WI38 (cell line): ENCODE measurements around the gene GPN2.

ENCODE experiments used
- H3K4me3 ChIP-seq: 2 replicates; pipeline ENCODE4 v1.5.1; 2011; ENCODE audit warnings: low read depth, mild to moderate bottlenecking, control low read depth, low read length
- TF ChIP-seq, protein P1 (sequence below): IDR thresholded peaks from 2 replicates; pipeline ENCODE4 v1.5.1; 2012; ENCODE audit warnings: low read depth, mild to moderate bottlenecking, control low read depth, low read length

Gene GPN2

DNA sequence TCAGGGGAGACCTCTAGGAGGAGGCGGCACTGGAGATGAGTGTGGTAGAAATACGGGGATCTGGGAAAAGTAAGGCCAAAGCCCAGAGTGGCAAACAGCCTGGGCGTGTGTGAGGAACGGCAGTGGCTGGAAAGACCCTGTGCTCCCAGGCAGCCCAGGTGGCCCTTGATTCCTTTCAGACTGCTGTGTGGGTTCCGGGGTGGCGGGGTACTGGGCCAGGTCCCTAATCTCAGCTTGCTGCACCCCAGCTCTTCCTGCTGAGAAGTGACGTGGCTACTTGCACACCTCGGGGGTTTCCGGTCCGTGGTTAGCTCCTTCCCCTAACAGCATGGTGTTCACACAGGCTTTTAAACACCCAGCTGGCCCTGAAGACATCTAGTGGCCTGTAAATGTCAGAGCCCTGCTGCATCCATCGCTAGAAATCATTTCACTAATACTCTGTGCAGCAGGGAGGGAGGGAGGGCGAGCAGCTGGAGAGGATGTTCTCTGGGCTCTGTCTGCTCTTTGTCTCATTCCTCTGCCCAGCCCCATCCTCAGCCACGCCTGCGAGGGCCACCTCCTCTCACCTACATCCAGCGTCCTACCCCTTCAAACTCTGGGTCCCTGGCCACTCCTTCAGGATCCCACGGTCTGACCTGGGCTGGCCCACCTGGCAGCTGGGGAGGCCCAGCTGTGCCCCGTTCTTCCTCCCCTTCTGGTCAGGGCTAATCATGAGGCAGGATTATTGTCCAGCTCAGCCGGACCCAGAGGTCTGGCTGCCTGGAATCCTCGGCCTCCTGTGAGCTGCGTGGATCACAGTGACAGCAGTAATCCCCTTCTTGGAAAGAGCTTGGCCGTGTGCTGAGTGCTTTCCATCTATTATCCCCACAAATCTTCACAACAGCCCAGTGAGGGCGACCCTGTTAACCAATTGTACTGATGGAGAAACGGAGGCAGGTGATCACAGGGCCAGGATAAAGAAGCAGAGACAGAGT, 56.4 kb downstream of the GPN2 start:
- H3K4me3 ChIP-seq, result no peak overlapping the region

DNA sequence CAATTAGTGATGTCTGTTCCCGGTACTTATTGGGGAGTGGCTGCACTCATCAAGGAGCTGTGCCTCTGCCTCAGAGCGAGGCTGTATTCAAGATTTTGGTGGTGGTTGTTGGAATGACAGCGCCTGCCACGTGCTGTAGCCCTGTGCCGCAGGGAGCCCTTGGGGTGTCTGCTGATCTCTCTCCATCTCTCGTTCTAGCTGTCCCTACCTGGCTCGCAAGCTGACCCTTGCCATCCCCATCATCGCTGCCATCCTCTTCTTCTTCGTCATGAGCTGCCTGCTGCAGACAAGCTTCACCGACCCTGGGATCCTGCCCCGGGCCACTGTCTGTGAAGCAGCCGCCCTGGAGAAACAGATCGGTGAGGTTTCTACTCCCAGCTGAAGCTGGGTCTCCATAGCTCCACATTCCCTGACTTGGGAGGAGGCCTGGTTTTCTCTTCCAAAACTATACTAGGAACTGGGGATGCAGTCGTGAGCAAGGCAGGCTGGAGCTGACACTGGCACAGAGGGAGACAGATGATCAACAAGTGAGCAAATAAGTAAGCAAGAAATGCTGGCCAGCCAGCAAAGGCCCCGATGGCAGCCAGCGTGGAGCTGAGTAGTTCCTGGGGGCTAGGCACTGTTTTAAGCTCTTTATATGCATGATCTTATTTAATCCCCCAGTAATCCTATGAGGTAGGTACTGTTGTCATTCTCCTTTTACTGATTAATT, 57.7 kb downstream of the GPN2 start:
- TF ChIP-seq, protein P1, sequence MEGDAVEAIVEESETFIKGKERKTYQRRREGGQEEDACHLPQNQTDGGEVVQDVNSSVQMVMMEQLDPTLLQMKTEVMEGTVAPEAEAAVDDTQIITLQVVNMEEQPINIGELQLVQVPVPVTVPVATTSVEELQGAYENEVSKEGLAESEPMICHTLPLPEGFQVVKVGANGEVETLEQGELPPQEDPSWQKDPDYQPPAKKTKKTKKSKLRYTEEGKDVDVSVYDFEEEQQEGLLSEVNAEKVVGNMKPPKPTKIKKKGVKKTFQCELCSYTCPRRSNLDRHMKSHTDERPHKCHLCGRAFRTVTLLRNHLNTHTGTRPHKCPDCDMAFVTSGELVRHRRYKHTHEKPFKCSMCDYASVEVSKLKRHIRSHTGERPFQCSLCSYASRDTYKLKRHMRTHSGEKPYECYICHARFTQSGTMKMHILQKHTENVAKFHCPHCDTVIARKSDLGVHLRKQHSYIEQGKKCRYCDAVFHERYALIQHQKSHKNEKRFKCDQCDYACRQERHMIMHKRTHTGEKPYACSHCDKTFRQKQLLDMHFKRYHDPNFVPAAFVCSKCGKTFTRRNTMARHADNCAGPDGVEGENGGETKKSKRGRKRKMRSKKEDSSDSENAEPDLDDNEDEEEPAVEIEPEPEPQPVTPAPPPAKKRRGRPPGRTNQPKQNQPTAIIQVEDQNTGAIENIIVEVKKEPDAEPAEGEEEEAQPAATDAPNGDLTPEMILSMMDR, result no peak
- H3K4me3 ChIP-seq, result no peak overlapping the region

More for the DNA sequence above, 56.4 kb downstream of the GPN2 start:
- TF ChIP-seq, protein P1, result no peak

DNA sequence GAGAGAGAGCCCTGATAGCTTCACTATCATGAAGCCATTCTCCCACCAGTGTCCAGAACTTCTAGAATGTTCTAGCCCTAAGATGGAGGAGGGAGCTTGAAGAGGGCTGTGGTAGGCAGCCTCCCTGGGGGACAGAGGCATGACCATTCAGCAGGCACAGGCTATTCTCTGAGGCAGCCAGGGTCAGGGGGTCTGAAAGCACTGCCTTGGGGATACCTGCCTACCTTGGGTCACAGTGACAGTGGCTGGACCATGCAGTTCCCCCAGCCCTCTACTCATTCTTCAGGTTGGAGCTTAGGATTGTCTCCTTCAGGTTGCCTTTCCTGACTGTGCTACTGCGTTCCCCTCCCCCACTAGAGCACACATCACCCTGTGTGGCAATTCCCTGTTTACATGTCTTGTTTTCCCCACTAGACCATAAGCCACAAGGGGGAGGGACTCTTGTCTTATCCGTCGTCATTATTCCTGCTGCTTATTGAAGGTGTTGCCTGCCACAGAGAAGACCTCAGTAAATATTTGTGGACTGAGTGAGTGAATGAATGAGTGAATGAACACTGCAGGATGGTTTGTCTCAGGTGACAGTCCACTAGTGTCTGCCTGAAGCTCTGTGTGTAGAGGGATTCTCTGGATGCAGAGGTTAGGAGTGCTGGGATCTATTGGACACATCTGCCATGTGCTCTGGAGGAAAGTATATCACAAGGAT, 58.4 kb downstream of the GPN2 start:
- H3K4me3 ChIP-seq, result no peak overlapping the region
- TF ChIP-seq, protein P1, result no peak

DNA sequence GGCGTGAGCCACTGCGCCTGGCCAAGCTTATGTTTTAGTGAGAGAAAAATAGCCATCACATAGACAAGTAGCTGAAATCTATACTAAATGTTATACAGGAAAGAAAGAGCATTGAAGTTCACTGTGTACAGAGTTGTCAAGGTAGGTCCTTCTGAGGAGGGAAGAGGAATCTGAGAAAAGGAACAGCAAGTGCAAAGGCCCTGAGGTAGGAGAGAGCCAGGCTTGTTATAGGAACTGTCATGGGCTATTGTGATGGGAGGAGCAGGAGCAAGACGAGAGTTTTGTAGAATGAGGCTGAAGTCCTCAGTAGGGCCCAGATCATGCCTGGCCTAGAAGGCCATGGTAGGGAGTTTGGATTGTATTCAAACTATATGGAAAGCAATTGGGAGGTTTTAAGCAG, 59.0 kb downstream of the GPN2 start:
- TF ChIP-seq, protein P1, result no peak
- H3K4me3 ChIP-seq, result no peak overlapping the region

DNA sequence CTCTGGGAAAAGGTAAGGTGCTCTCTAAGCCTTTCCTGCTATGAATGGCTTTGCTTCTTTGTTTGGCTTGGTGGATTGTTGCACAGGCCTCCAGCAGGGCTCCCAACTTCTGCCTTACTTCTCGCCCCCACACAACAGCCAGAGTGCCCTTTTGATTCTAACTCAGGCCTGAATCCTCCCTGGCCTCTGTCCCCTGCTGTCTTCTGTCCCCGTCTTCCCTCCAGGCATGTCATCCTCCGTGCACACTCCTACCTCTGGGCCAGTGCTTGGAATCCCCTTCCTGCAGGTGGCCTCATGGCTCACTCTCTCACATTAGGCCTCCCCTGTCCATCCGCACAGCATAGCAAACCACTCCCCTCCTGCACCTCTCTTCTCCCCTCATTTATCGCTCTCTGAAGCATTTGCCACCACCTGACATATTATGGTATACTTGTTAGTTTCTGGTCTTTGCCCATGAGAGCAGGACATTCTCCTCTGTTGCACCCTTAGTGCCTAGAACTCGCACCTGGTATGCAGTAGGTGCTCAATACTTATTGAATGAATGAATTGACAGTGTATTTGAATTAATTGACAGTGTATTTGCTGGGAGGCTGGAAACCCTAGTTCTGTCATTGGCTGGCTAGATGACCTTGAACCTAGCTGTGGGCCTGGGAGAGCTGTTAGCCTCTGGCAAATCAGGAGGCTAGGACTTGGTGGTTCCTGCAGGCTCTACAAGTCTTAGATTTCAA, 60.7 kb downstream of the GPN2 start:
- TF ChIP-seq, protein P1, result no peak
- no peak overlapping the region for H3K4me3 ChIP-seq

DNA sequence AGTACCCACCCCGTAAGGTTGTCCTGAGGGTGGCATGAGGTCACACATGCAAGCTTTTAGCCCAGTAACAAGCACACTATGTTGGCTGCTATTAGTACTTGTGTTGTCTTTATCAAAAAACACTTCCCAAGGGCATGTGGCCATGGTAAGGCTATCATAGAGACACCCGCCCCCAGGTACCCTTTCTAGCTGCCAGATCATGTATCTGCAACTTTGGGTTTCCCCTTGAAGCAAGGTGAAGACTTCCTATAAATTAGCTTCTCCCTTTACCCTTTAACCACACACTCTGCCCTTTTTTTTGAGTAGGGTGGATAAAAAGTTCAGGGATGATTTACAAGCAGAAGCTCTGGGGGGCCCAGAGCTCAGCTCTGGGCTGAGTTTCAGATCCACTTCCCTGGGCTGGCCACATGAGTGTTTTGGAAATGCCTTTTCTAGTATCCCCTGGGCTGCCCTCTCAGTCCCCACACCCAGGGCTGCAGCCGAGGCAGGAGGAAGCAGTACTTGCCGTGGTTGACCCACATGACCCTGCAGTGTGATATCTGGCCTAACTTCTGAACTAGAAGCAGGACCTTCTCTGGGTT, 61.6 kb downstream of the GPN2 start:
- H3K4me3 ChIP-seq, result no peak overlapping the region
- TF ChIP-seq, protein P1, result no peak
